ENCODE data around the gene RFTN1.

- TF ChIP-seq CTCF (IDR thresholded peaks at IDR 0.05) (no peak), EP300 (IDR thresholded peaks at IDR 0.05) (no peak)
Measured at GRCh38 chr3:16383864-16384263, 129.6 kb downstream of the RFTN1 start.

All from tibial nerve (tissue), 4 donors.